IMR-90 (cell line): ENCODE results near the gene SBF1. TPM values are rescaled to one million over a fixed set of nuclear protein-coding genes. Genes with fewer than 3 reads are reported as not detected.

Experiments used
- ATAC-seq: fragments of 200-7000 bp; cut with Tn5 transposase; 2 replicates; pipeline ENCODE4 v1.9.1; 2020; ENCODE audit warnings: low read depth, mild to moderate bottlenecking, moderate library complexity
- BruUV-seq: library from RNA; stranded (reverse); fragments of 400-500 nt; replicated peaks from 2 replicates; lab custom pipeline; 2021; lab: Mats Ljungman, UMichigan
- CTCF ChIA-PET: fragments of 300-600 bp; formaldehyde crosslinking; extraction: SDS; loops from one replicate; lab custom pipeline; 2021; ENCODE audit warnings: antibody characterized with exemption; lab: Yijun Ruan, JAX
- POLR2A ChIA-PET: fragments of 300-600 bp; sonication (Branson Sonifier 250); formaldehyde crosslinking; loops from one replicate; lab custom pipeline; 2022; ENCODE audit warnings: antibody characterized with exemption; ENCODE audit not compliant: unreplicated experiment; lab: Charles Lee
- DNase-seq: peaks from one replicate; pipeline ENCODE4 v3.0.0; 2013
- H2AFZ ChIP-seq: replicated peaks from 2 replicates; pipeline ENCODE3; 2013; ENCODE audit warnings: low read length, mild to moderate bottlenecking; ENCODE audit not compliant: poor library complexity
- H2AK5ac ChIP-seq: 2 replicates; pipeline ENCODE4 v1.6.1; 2013; ENCODE audit warnings: low read depth, low read length, inconsistent platforms
- H2AK9ac ChIP-seq: replicated peaks from 2 replicates; pipeline ENCODE3; 2013; ENCODE audit warnings: mild to moderate bottlenecking, low read depth, low read length, moderate library complexity; ENCODE audit not compliant: poor library complexity
- H2BK120ac ChIP-seq: 2 replicates; pipeline ENCODE4 v1.6.1; 2013; ENCODE audit warnings: low read depth, low read length, inconsistent platforms
- H2BK15ac ChIP-seq: 3 replicates; pipeline ENCODE4 v1.6.1; 2013; ENCODE audit warnings: low read depth, low read length, inconsistent platforms
- H2BK20ac ChIP-seq: 2 replicates; pipeline ENCODE4 v1.6.1; 2013; ENCODE audit warnings: low read depth, mild to moderate bottlenecking, inconsistent platforms, low read length, moderate library complexity
- H2BK5ac ChIP-seq: 2 replicates; pipeline ENCODE4 v1.6.1; 2013; ENCODE audit warnings: mild to moderate bottlenecking, low read depth, low read length, inconsistent platforms; ENCODE audit not compliant: poor library complexity, severe bottlenecking
- H3K14ac ChIP-seq: replicated peaks from 2 replicates; pipeline ENCODE4 v1.6.1; 2013; ENCODE audit warnings: low read depth, low read length, inconsistent platforms
- H3K18ac ChIP-seq: 2 replicates; pipeline ENCODE4 v1.6.1; 2013; ENCODE audit warnings: low read depth, low read length, control low read depth
- H3K23ac ChIP-seq: 2 replicates; pipeline ENCODE4 v1.6.1; 2013; ENCODE audit warnings: low read depth, low read length, inconsistent platforms
- H3K27ac ChIP-seq: 2 replicates; pipeline ENCODE4 v1.5.1; 2013; ENCODE audit warnings: mild to moderate bottlenecking, control low read depth, low read length; ENCODE audit not compliant: insufficient read depth
- H3K27me3 ChIP-seq: 2 replicates; pipeline ENCODE4 v1.6.1; 2013; ENCODE audit warnings: low read length; ENCODE audit not compliant: control insufficient read depth, insufficient read depth
- H3K36me3 ChIP-seq: 2 replicates; pipeline ENCODE4 v1.6.1; 2013; ENCODE audit warnings: low read length, mixed read lengths; ENCODE audit not compliant: control insufficient read depth, insufficient read depth
- H3K4ac ChIP-seq: 2 replicates; pipeline ENCODE4 v1.6.1; 2013; ENCODE audit warnings: low read depth, low read length, inconsistent platforms
- H3K4me1 ChIP-seq: 2 replicates; pipeline ENCODE4 v1.6.1; 2013; ENCODE audit warnings: low read length, mixed read lengths; ENCODE audit not compliant: control insufficient read depth, insufficient read depth
- H3K4me2 ChIP-seq: 2 replicates; pipeline ENCODE4 v1.6.1; 2013; ENCODE audit warnings: low read depth, mild to moderate bottlenecking, control low read depth, low read length, moderate library complexity
- H3K4me3 ChIP-seq: 2 replicates; pipeline ENCODE4 v1.5.1; 2013; ENCODE audit warnings: low read depth, mild to moderate bottlenecking, control low read depth, low read length, moderate library complexity; ENCODE audit not compliant: insufficient read depth
- H3K56ac ChIP-seq: 2 replicates; pipeline ENCODE4 v1.6.1; 2013; ENCODE audit warnings: low read length, inconsistent platforms; ENCODE audit not compliant: insufficient read depth; ENCODE audit errors: extremely low read depth
- H3K79me1 ChIP-seq, 2 experiments: 2 replicates each; pipeline ENCODE4 v1.6.1; 2013; ENCODE audit warnings: low read length in 2 of 2, inconsistent platforms in 1 of 2, low read depth in 1 of 2
- H3K9ac ChIP-seq: 2 replicates; pipeline ENCODE4 v1.6.1; 2013; ENCODE audit warnings: low read depth, low read length, control low read depth
- H3K9me1 ChIP-seq: 2 replicates; pipeline ENCODE4 v1.6.1; 2013; ENCODE audit warnings: low read length, inconsistent platforms; ENCODE audit not compliant: insufficient read depth
- H3K9me3 ChIP-seq: 2 replicates; pipeline ENCODE4 v1.6.1; 2013; ENCODE audit warnings: low read length; ENCODE audit not compliant: control insufficient read depth, insufficient read depth
- H4K20me1 ChIP-seq: 2 replicates; pipeline ENCODE4 v1.6.1; 2013; ENCODE audit warnings: low read length, inconsistent platforms; ENCODE audit not compliant: insufficient read depth
- H4K5ac ChIP-seq: 2 replicates; pipeline ENCODE4 v1.6.1; 2013; ENCODE audit warnings: mild to moderate bottlenecking, low read depth, low read length, control low read depth
- H4K8ac ChIP-seq, 2 experiments: 2 replicates each; pipeline ENCODE4 v1.6.1; 2013; ENCODE audit warnings: low read depth in 2 of 2, low read length in 2 of 2, control low read depth in 1 of 2, inconsistent platforms in 1 of 2
- H4K91ac ChIP-seq: 2 replicates; pipeline ENCODE4 v1.6.1; 2013; ENCODE audit warnings: low read depth, low read length, inconsistent platforms; ENCODE audit not compliant: insufficient read depth
- BHLHE40 ChIP-seq: fragments of 150-350 bp; IDR thresholded peaks from 2 replicates; pipeline ENCODE4 v1.6.1; 2016; ENCODE audit warnings: mild to moderate bottlenecking, low read depth, low read length
- CHD1 ChIP-seq: IDR thresholded peaks from 2 replicates; pipeline ENCODE4 v1.6.1; 2012; ENCODE audit warnings: low read depth, low read length, improper control_type of control experiment
- CTCF ChIP-seq: conservative IDR thresholded peaks from 2 replicates; pipeline ENCODE4 v1.5.1; 2012; ENCODE audit warnings: mild to moderate bottlenecking, low read depth, low read length, improper control_type of control experiment
- MAZ ChIP-seq: IDR thresholded peaks from 2 replicates; pipeline ENCODE4 v1.6.1; 2012; ENCODE audit warnings: low read depth, mild to moderate bottlenecking, low read length, improper control_type of control experiment, moderate library complexity, borderline replicate concordance
- MXI1 ChIP-seq: IDR thresholded peaks from 2 replicates; pipeline ENCODE4 v1.6.1; 2012; ENCODE audit warnings: low read depth, mild to moderate bottlenecking, low read length, moderate library complexity, borderline replicate concordance
- NFE2L2 ChIP-seq: fragments of 150-350 bp; IDR thresholded peaks from 2 replicates; pipeline ENCODE4 v1.6.1; 2016; ENCODE audit warnings: low read depth, mild to moderate bottlenecking, low read length
- RAD21 ChIP-seq: IDR thresholded peaks from 2 replicates; pipeline ENCODE4 v1.6.1; 2012; ENCODE audit warnings: low read length, improper control_type of control experiment
- RFX5 ChIP-seq: IDR thresholded peaks from 2 replicates; pipeline ENCODE4 v1.8.0; 2012; ENCODE audit warnings: low read depth, mild to moderate bottlenecking, low read length, moderate library complexity
- SMC3 ChIP-seq: fragments of 150-350 bp; IDR thresholded peaks from 2 replicates; pipeline ENCODE4 v1.6.1; 2016; ENCODE audit warnings: low read depth, mild to moderate bottlenecking, antibody characterized with exemption, low read length, moderate library complexity
- WGBS, 2 experiments: methylation state at CpG; one replicate each; pipeline versions ENCODE4 v1.1.5 to v1.1.7; 2013; ENCODE audit warnings: missing lambda C conversion rate in 2 of 2; ENCODE audit not compliant: insufficient read length in 1 of 2; ENCODE audit errors: extremely low coverage in 2 of 2; 5-methylcytosine and 5-hydroxymethylcytosine counted together
- dilution Hi-C: fragments of 300-500 bp; cut with HindIII; formaldehyde crosslinking; loops from one replicate; pipeline ENCODE4 v1.14.3; 2018; ENCODE audit warnings: low sequenced_read_pairs; ENCODE audit not compliant: unreplicated experiment
- in situ Hi-C: fragments of 300-500 bp; cut with MboI; formaldehyde crosslinking; loops from 3 replicates; pipeline ENCODE4 v1.14.3; 2019; ENCODE audit warnings: low sequenced_read_pairs, inconsistent platforms, mixed read lengths
- intact Hi-C: fragments of 100-400 bp; cut with micrococcal nuclease; formaldehyde crosslinking; loops from 2 replicates; pipeline ENCODE4 v1.10.0; 2022
- polyA plus RNA-seq, 3 experiments: library from polyadenylated mRNA; depleted of rRNA; stranded (reverse); fragments of >200 nt; gene quantifications; 2 replicates each; pipeline ENCODE4 v1.2.3, GENCODE V29; 2012; ENCODE audit warnings: low replicate concordance in 1 of 3
- total RNA-seq: library from RNA; depleted of rRNA; stranded (reverse); fragments of >200 nt; gene quantifications from 2 replicates; pipeline ENCODE4 v1.2.3, GENCODE V29; 2012
- TF ChIP-seq, protein P1 (sequence below): fragments of 150-350 bp; IDR thresholded peaks from 2 replicates; pipeline ENCODE4 v1.6.1; 2017; ENCODE audit warnings: mild to moderate bottlenecking, antibody characterized with exemption, low read length, low read depth

Gene SBF1
- total and polyA plus RNA-seq, 2 of the 4 experiments (the other 2 are of a cell fraction): 21.5 to 33.2 TPM

DNA sequence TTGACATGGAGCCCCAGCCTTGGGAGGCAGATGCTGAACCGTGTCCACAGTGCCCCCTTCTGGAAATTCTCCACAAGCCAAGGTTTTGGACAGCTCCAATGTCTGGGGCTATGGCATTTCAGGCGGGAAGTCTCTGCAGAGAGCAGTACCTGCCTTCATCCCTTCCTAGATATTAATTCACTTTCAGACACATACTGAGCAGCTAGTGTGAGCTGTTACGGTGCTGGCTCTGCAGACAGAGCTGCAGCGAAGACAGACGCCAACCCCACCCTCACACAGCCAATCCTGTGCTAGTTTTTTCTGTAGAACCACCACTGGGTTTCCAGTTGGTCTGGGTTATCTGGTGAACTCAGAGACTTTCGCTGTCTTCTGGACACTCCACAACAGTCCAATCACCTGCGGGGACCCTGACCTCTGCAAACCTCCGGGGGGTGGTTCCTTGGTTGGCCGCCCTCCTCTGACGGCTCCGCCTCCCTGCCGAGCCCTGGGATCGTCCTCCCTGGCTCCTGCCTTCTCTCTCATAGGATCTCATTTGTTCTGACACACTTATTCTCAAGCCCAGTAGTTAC lies 23.6 kb upstream of the SBF1 start:
- Histone ChIP-seq H4K8ac (no peak overlapping the region), H3K23ac (no peak overlapping the region), H4K5ac (no peak overlapping the region), H3K36me3 (peaks cover 12% of the 10 kb centered on the region; the same call in 1 of the 2 replicates), H3K56ac (no peak overlapping the region), H3K9me1 (no peaks in the 10 kb centered on the region), H3K27ac (no peak overlapping the region), H3K4me3 (no peak overlapping the region), H3K4ac (no peak overlapping the region), H2AK9ac (peak overlapping the region; percentile 44), H2AFZ (no peak overlapping the region), H3K27me3 (peaks cover 4% of the 10 kb centered on the region), H3K14ac (no peak overlapping the region), H4K20me1 (no peaks in the 10 kb centered on the region), H3K9ac (no peak overlapping the region), H3K4me1 (no peaks in the 10 kb centered on the region), H2AK5ac (no peak overlapping the region), H2BK5ac (no peak overlapping the region), H3K18ac (no peak overlapping the region), H4K91ac (no peak overlapping the region), H3K9me3 (no peaks in the 10 kb centered on the region), H3K4me2 (no peak overlapping the region), H2BK15ac (no peak overlapping the region), H2BK20ac (no peak overlapping the region), H3K79me1 (no peaks in the 10 kb centered on the region), H2BK120ac (no peak overlapping the region)
- ChIA-PET CTCF (interaction anchor here (0.5 to 0.9 kb wide), 3 partner anchors 8 to 143 kb away, joined by 3 to 4 read pairs (median 4); partner anchors contain the start of gene LMF2), POLR2A (no interaction called here)
- intact Hi-C loops (loop anchor here (1.0 to 2.0 kb wide), 2 partner anchors 23 to 256 kb away; partner anchors contain the start of gene SBF1), in situ Hi-C loops (no loop called here), dilution Hi-C loops (no loop called here)
- ATAC-seq: peak; percentile 98
- DNase-seq: peak; percentile 51
- TF ChIP-seq, protein P1, sequence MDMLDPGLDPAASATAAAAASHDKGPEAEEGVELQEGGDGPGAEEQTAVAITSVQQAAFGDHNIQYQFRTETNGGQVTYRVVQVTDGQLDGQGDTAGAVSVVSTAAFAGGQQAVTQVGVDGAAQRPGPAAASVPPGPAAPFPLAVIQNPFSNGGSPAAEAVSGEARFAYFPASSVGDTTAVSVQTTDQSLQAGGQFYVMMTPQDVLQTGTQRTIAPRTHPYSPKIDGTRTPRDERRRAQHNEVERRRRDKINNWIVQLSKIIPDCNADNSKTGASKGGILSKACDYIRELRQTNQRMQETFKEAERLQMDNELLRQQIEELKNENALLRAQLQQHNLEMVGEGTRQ: no peak
- TF ChIP-seq RAD21 (peak; percentile 74), MAZ (0 out of 2 replicates have a peak, but pooled peaks have one; percentile 15), BHLHE40 (no peak), CHD1 (no peak), RFX5 (no peak), NFE2L2 (no peak), CTCF (peak; percentile 72), MXI1 (no peak), SMC3 (peak; percentile 57)
- WGBS, 2 experiments: 0% methylated on average over 1 of the region's 13 CpGs; no CpG with 5 or more reads in 1 of the 2 experiments
- BruUV-seq: no TSS peak
